Measurements from ENCODE around the gene MRPS25. TPM values are rescaled to one million over a fixed set of nuclear protein-coding genes. Genes with fewer than 3 reads are reported as not detected.
A peak's percentile ranks its signal among the peaks of the same experiment; 100 is the strongest.

Gene MRPS25
- total RNA-seq, 4 donors from 2014 or later, result 47.5 to 209 (median 117) TPM

DNA sequence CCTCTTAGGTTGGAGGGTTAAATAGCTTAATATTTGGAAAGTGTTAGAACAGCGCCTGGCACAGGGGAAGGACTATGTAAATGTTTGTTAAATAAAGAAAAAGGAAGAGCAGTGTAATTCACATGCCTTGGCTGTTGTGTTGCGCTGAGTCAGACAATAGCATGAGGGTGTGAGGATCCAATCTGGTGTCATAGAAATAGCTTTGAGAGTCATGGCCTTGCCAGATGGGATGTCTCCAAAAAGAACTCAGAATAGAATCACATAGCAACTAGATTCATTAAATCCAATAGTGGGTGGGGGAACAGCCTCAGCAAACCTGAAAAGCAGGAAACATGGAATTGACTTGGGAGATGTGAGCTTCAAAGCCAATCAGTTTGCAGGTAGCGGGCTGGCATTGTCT lies 37.7 kb upstream of the MRPS25 start:
- H3K36me3 ChIP-seq, result no peaks in the 10 kb centered on the region
- no peak overlapping the region for H3K4me3 ChIP-seq
- peak overlapping the region; percentile 56 to 81 (median 68) for H3K27ac ChIP-seq
- WGBS, 2 donors (ENCODE audit: low coverage in 1 of 2), result 38 to 47% methylated on average over 2 to 3 of the region's 3 CpGs
- in situ Hi-C loops (cut with MboI; ENCODE audit: low pct_ligation_motif_present in 1 of 4, low pct_unique_long_range_greater_than_20kb in 1 of 4, low sequenced_read_pairs in 3 of 4), result loop anchor here in 3 of 4 donors (10.0 to 25.0 kb wide), 3 partner anchors 102 to 459 kb away; partner anchors contain the start of gene CAPN7 (in 1 of the 3)
- no peaks in the 10 kb centered on the region for H3K9me3 ChIP-seq
- H3K4me1 ChIP-seq, result peaks cover 3 to 30% (median 18%) of the 10 kb centered on the region in 4 donors
- no peaks in the 10 kb centered on the region for H3K27me3 ChIP-seq
- intact Hi-C loops (cut with DNase I; ENCODE audit: low total_unique reads), result no loop called here
- no peak for DNase-seq
- TF ChIP-seq POLR2A (IDR thresholded peaks at IDR 0.05), result no peak
- TF ChIP-seq EP300 (IDR thresholded peaks at IDR 0.05; ENCODE audit: low read depth), result no peak
- TF ChIP-seq CTCF (IDR thresholded peaks at IDR 0.05), result no peak
- TF ChIP-seq POLR2AphosphoS5 (IDR thresholded peaks at IDR 0.05), result no peak

DNA sequence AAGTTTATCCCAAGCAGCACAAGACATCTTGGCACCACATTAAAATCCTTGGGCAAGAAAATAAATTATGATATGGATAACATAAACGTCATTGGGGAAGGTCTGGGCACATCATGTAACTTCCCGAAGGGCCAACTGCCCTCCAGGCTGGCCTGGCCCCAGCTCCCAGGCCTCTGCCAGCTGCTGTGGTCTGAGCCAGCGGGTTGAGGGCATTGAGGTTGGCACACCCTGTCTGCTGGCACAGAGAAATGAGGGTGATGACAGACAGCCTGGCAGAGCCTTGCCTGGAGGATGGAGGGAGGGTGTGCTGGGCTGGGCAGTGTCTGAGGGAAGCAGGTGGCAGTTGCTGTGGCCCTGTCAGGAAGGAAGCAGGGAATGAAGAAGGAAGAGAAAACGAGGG lies 37.1 kb upstream of the MRPS25 start:
- Histone ChIP-seq H3K36me3 (no peaks in the 10 kb centered on the region), H3K9me3 (no peaks in the 10 kb centered on the region), H3K4me3 (no peak overlapping the region), H3K27me3 (no peaks in the 10 kb centered on the region), H3K27ac (peak overlapping the region; percentile 56 to 81 (median 68)), H3K4me1 (peaks cover 7 to 36% (median 21%) of the 10 kb centered on the region in 4 donors)
- DNase-seq, result peak; percentile 73
- in situ Hi-C loops (cut with MboI; ENCODE audit: low pct_ligation_motif_present in 1 of 4, low pct_unique_long_range_greater_than_20kb in 1 of 4, low sequenced_read_pairs in 3 of 4), result loop anchor here in 3 of 4 donors (10.0 to 25.0 kb wide), 3 partner anchors 103 to 460 kb away; partner anchors contain the start of gene CAPN7 (in 1 of the 3)
- TF ChIP-seq POLR2A (IDR thresholded peaks at IDR 0.05), result no peak
- TF ChIP-seq POLR2AphosphoS5 (IDR thresholded peaks at IDR 0.05), result peak; percentile 12 to 56 (median 50)
- no peak for TF ChIP-seq CTCF (IDR thresholded peaks at IDR 0.05)
- TF ChIP-seq EP300 (IDR thresholded peaks at IDR 0.05; ENCODE audit: low read depth), result peak; percentile 89
- WGBS, 2 donors (ENCODE audit: low coverage in 1 of 2), result 17 to 26% methylated on average over 1 to 4 of the region's 4 CpGs
- intact Hi-C loops (cut with DNase I; ENCODE audit: low total_unique reads), result no loop called here

- intact Hi-C loops (cut with DNase I; ENCODE audit: low total_unique reads) (no loop called here), in situ Hi-C loops (cut with MboI; ENCODE audit: low pct_ligation_motif_present in 1 of 4, low pct_unique_long_range_greater_than_20kb in 1 of 4, low sequenced_read_pairs in 3 of 4) (loop anchor here in 3 of 4 donors (10.0 to 25.0 kb wide), 3 partner anchors 105 to 463 kb away; partner anchors contain the start of gene CAPN7 (in 1 of the 3))
- WGBS, 2 donors (ENCODE audit: low coverage in 1 of 2), result 20 to 36% methylated on average over 5 to 19 of the region's 19 CpGs
Measured at GRCh38 chr3:15099364-15100098, 34.4 kb upstream of the MRPS25 start.

GRCh38 chr3:15098503-15099363 lies 33.6 kb upstream of the MRPS25 start, which contains the start of gene RBSN:
Gene RBSN, minus strand, starts transcription at chr3:15099148. Its CDS starts 3,028 bp downstream, at chr3:15096120.
- DNase-seq, result peak; percentile 95
- intact Hi-C loops (cut with DNase I; ENCODE audit: low total_unique reads) (no loop called here), in situ Hi-C loops (cut with MboI; ENCODE audit: low pct_ligation_motif_present in 1 of 4, low pct_unique_long_range_greater_than_20kb in 1 of 4, low sequenced_read_pairs in 3 of 4) (no loop called here)
- Histone ChIP-seq H3K36me3 (peaks cover 0 to 23% (median 10%) of the 10 kb centered on the region in 4 donors), H3K9me3 (no peaks in the 10 kb centered on the region), H3K4me3 (peak within 1 kb of the TSS; percentile 64 to 91 (median 84)), H3K27ac (peak within 1 kb of the TSS; percentile 84 to 91 (median 88)), H3K27me3 (no peaks in the 10 kb centered on the region), H3K4me1 (peaks cover 7 to 44% (median 21%) of the 10 kb centered on the region in 4 donors)
- no peak for TF ChIP-seq EP300 (IDR thresholded peaks at IDR 0.05; ENCODE audit: low read depth)
- TF ChIP-seq POLR2A (IDR thresholded peaks at IDR 0.05), result peak; percentile 80
- peak; percentile 83 to 88 (median 84) for TF ChIP-seq POLR2AphosphoS5 (IDR thresholded peaks at IDR 0.05)
- no peak for TF ChIP-seq CTCF (IDR thresholded peaks at IDR 0.05)
- WGBS, 2 donors (ENCODE audit: low coverage in 1 of 2), result 2% methylated on average over 72 of the region's 72 CpGs; no CpG with 5 or more reads in 1 of the 2 donors

More at GRCh38 chr3:15099364-15100098, 34.4 kb upstream of the MRPS25 start:
- peaks cover 7 to 44% (median 21%) of the 10 kb centered on the region in 4 donors for H3K4me1 ChIP-seq
- peak overlapping the region; percentile 84 to 91 (median 88) for H3K27ac ChIP-seq
- H3K36me3 ChIP-seq, result peaks cover 0 to 16% (median 7%) of the 10 kb centered on the region in 4 donors
- DNase-seq, result peak; percentile 17
- peak overlapping the region; percentile 64 to 91 (median 84) for H3K4me3 ChIP-seq
- peak in 1 of 3 donors; percentile 67 for TF ChIP-seq POLR2AphosphoS5 (IDR thresholded peaks at IDR 0.05)
- no peak for TF ChIP-seq EP300 (IDR thresholded peaks at IDR 0.05; ENCODE audit: low read depth)
- no peaks in the 10 kb centered on the region for H3K27me3 ChIP-seq
- H3K9me3 ChIP-seq, result no peaks in the 10 kb centered on the region
